ENCODE data around the gene FAM200C.

FAM200C gene

GRCh38 chr5:160435532-160435931, 35.7 kb upstream of the FAM200C start:
- no peak for TF ChIP-seq TAF1 (IDR thresholded peaks at IDR 0.05; ENCODE audit: borderline replicate concordance, insufficient read depth, low read length)
- TF ChIP-seq, protein P1, sequence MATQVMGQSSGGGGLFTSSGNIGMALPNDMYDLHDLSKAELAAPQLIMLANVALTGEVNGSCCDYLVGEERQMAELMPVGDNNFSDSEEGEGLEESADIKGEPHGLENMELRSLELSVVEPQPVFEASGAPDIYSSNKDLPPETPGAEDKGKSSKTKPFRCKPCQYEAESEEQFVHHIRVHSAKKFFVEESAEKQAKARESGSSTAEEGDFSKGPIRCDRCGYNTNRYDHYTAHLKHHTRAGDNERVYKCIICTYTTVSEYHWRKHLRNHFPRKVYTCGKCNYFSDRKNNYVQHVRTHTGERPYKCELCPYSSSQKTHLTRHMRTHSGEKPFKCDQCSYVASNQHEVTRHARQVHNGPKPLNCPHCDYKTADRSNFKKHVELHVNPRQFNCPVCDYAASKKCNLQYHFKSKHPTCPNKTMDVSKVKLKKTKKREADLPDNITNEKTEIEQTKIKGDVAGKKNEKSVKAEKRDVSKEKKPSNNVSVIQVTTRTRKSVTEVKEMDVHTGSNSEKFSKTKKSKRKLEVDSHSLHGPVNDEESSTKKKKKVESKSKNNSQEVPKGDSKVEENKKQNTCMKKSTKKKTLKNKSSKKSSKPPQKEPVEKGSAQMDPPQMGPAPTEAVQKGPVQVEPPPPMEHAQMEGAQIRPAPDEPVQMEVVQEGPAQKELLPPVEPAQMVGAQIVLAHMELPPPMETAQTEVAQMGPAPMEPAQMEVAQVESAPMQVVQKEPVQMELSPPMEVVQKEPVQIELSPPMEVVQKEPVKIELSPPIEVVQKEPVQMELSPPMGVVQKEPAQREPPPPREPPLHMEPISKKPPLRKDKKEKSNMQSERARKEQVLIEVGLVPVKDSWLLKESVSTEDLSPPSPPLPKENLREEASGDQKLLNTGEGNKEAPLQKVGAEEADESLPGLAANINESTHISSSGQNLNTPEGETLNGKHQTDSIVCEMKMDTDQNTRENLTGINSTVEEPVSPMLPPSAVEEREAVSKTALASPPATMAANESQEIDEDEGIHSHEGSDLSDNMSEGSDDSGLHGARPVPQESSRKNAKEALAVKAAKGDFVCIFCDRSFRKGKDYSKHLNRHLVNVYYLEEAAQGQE (IDR thresholded peaks at IDR 0.05; ENCODE audit: insufficient read depth in 1 of 2, low read depth in 2 of 2, low read length in 2 of 2) = no peak
- no peak for TF ChIP-seq FOXP2 (optimal IDR thresholded peaks at IDR 0.05; ENCODE audit: borderline replicate concordance, extremely low read depth, extremely low read length, insufficient read depth)
- TF ChIP-seq SIN3A (IDR thresholded peaks at IDR 0.05; ENCODE audit: borderline replicate concordance, insufficient read depth, low read length) = no peak
- no peak for TF ChIP-seq POLR2AphosphoS5 (IDR thresholded peaks at IDR 0.05; ENCODE audit: low read depth, low read length)

GRCh38 chr5:160434022-160434531, 34.2 kb upstream of the FAM200C start:
- TF ChIP-seq, protein P1 (IDR thresholded peaks at IDR 0.05; ENCODE audit: insufficient read depth in 1 of 2, low read depth in 2 of 2, low read length in 2 of 2) = no peak
- no peak for TF ChIP-seq TAF1 (IDR thresholded peaks at IDR 0.05; ENCODE audit: borderline replicate concordance, insufficient read depth, low read length)
- TF ChIP-seq POLR2AphosphoS5 (IDR thresholded peaks at IDR 0.05; ENCODE audit: low read depth, low read length) = no peak

DNA sequence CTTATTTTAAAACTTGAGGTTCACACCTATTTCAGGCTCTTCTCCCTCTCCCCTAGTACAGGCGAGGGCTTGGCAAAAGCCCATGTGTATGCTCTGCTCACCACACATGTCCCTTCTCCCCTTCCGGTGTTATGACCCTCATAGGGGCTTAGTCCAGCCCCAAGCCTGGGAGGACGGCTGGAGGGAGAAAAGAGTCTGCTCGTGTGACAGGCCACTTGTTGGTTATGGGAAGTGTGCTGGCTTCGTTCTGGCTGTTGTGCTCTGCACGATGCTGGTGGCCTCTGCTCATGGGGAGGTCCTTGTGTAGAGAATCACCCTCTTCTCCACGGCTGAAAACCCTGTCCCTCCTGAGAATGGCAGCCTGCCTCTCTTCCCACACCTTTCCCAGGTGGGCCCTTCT, 32.9 kb upstream of the FAM200C start:
- no peak for TF ChIP-seq POLR2AphosphoS5 (IDR thresholded peaks at IDR 0.05; ENCODE audit: low read depth, low read length)
- TF ChIP-seq TAF1 (IDR thresholded peaks at IDR 0.05; ENCODE audit: borderline replicate concordance, insufficient read depth, low read length) = no peak
- no peak for TF ChIP-seq SIN3A (IDR thresholded peaks at IDR 0.05; ENCODE audit: borderline replicate concordance, insufficient read depth, low read length)
- no peak for TF ChIP-seq FOXP2 (optimal IDR thresholded peaks at IDR 0.05; ENCODE audit: borderline replicate concordance, extremely low read depth, extremely low read length, insufficient read depth)
- TF ChIP-seq, protein P1 (IDR thresholded peaks at IDR 0.05; ENCODE audit: insufficient read depth in 1 of 2, low read depth in 2 of 2, low read length in 2 of 2) = no peak

- TF ChIP-seq TAF1 (IDR thresholded peaks at IDR 0.05; ENCODE audit: borderline replicate concordance, insufficient read depth, low read length) (no peak), SIN3A (IDR thresholded peaks at IDR 0.05; ENCODE audit: borderline replicate concordance, insufficient read depth, low read length) (no peak), FOXP2 (optimal IDR thresholded peaks at IDR 0.05; ENCODE audit: borderline replicate concordance, extremely low read depth, extremely low read length, insufficient read depth) (no peak), POLR2AphosphoS5 (IDR thresholded peaks at IDR 0.05; ENCODE audit: low read depth, low read length) (no peak)
- TF ChIP-seq, protein P1 (IDR thresholded peaks at IDR 0.05; ENCODE audit: insufficient read depth in 1 of 2, low read depth in 2 of 2, low read length in 2 of 2) = no peak
Measured at GRCh38 chr5:160432196-160432595, 32.3 kb upstream of the FAM200C start.

- TF ChIP-seq SIN3A (IDR thresholded peaks at IDR 0.05; ENCODE audit: borderline replicate concordance, insufficient read depth, low read length) (no peak), FOXP2 (optimal IDR thresholded peaks at IDR 0.05; ENCODE audit: borderline replicate concordance, extremely low read depth, extremely low read length, insufficient read depth) (no peak), TAF1 (IDR thresholded peaks at IDR 0.05; ENCODE audit: borderline replicate concordance, insufficient read depth, low read length) (no peak), POLR2AphosphoS5 (IDR thresholded peaks at IDR 0.05; ENCODE audit: low read depth, low read length) (no peak)
- TF ChIP-seq, protein P1 (IDR thresholded peaks at IDR 0.05; ENCODE audit: insufficient read depth in 1 of 2, low read depth in 2 of 2, low read length in 2 of 2) = no peak
Measured at GRCh38 chr5:160427607-160428006, 27.8 kb upstream of the FAM200C start.

Measured in PFSK-1 (cell line).